ENCODE results near the gene RUNX3.
"Not testable (repeated sequence)": the region's sequence is repeated elsewhere in the genome, so short reads cannot be mapped to it uniquely, and the experiment has no call there.

The RUNX3 gene

GRCh38 chr1:24911651-24912155 is 18.4 kb downstream of the RUNX3 start:
- no peak for DNase-seq

- no peak for DNase-seq
These were observed 19.1 kb downstream of the RUNX3 start for GRCh38 chr1:24910751-24911650.

GRCh38 chr1:24910210-24910609 is 19.9 kb downstream of the RUNX3 start:
- no peak for DNase-seq

DNA sequence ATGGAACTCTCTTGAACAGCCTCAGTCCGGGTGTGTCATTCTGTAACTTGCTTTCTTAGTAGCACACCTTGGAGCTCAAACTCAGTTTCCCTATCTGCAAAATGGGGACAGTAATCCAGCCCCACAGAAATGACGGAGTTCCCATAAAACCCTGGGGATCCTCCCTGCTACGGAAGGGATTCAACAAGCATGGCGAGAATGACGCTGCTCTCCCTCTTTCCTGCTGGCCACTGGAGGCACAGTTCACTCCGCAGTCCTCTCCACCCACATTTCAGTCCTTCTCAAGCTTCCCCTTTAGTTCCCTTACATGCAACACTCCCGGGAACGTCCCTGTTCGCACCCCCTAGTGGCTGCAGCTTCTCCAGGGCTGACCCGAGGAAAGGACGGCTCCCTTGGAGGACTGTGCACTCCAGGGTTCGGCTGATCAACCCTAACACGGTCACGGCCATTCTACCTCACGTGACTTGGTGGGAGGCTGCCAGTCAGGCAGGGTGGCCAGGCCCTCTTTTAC is 20.6 kb downstream of the RUNX3 start:
- DNase-seq = no peak

GRCh38 chr1:24908591-24909259 is 21.4 kb downstream of the RUNX3 start:
- DNase-seq = no peak

DNA sequence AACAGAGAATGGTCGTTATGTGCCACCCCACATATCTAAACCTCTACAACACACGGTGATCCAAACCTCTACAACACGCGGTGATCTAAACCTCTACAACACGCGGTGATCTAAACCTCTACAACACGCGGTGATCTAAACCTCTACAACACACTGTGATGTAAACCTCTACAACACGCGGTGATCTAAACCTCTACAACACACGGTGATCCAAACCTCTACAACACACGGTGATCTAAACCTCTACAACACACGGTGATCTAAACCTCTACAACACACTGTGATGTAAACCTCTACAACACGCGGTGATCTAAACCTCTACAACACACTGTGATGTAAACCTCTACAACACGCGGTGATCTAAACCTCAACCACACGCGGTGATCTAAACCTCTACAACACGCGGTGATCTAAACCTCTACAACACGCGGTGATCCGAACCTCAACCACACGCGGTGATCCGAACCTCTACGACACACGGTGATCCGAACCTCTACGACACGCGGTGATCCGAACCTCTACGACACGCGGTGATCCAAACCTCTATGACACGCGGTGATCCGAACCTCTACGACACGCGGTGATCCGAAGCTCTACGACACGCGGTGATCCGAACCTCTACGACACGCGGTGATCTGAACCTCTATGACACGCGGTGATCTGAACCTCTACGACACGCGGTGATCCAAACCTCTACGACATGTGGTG is 22.3 kb downstream of the RUNX3 start:
- DNase-seq = not testable (repeated sequence)

DNA sequence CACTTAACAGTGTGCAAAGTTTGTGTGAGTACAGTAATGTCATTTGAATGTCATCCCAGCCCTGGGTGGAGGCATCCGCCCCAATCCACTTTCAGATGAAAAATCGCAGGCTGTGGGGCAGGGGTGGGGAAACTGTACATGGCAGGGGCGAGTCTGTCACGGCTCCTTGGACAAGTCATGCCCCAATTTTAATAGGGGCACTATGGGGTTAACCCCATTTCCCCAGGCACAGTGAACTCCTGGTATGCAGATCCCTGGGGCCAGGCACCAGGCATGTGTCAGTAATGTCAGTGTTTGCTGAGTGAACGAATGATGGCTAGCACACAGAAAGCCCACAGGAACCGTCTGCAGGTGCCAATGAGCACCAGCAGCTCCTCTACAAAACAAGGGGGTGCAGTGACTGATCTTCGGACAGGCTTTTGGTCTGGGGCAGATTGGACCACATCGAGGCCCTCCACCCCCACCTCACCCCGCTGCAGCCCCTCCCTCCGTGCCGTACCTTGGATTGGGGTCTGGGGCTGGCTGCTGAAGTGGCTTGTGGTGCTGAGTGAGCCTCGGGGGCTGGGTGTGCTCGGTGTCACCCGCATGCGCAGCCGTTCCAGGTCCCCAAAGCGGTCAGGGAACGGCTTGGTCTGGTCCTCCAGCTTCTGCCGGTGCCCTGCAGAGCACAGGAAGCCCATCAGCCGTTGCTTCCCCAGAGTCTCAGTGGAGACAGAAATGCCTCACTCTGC is 23.2 kb downstream of the RUNX3 start:
- DNase-seq = no peak

DNA sequence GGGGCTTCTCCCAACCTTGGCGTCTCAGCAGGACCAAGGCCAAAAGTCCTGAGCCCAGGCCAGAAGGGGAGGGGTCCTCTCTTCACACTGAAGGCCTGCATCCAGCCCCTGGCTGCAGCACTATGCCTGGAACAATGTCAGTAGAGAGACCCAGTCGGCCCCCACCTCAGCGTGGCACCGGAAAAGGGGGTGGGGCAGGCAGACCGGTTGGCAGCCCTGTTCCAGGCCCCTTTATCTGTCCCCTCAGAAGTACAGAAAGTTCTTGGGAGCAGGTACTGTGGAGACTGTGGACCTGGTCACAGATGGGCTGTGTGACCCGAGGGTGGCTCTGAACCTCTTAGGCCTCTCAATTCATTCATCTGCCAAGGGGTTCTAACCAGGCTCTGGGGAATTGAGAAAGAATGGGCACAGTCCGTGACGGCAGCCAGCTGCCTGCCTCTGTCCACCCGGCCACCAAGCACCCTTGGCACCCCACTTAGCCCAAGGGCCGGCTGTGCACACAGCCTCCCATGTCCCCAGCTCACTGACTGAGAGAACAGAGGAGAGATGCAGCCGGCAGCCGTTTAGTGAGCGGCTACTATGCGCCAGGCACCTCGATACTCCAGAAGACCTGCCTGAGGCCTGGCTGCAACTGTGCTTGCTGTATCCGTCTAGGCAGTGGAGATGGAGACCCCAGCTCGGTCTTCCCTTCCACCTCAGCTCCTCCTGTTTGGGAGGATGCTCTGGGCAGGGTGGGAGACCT is 23.9 kb downstream of the RUNX3 start:
- no peak for DNase-seq

- DNase-seq = no peak
These were observed 24.6 kb downstream of the RUNX3 start for GRCh38 chr1:24905355-24905978.

DNA sequence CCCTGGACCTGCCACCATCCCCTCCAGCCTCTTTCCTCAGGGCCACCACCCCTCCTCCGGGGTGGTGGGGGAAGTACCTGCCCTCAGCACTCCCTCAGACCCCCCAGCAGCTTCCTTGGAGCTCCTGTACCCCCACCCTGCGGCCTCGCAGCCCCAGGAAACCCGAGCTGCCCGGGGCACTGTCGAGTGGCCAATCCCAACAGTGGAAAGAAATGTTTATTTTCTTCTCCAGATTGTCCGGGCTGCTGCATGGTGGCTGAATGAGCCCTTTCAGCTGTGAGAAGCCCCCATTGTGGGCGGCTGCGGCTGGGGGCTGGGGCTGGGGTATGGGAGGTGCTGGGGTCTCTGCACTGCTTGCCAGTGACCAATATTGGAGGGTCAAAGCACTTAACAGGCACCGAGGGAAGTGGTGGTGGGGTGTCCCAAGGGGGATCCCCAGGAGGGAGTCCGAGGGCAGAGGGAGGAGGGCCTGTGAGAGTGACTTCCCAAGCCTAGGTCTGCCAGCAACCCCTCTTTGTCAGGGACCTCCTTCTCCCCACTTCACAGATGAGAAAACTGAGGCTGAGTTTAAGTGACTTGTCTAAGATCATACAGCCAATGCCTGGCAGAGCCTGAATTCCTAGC is 25.2 kb downstream of the RUNX3 start:
- no peak for DNase-seq

DNA sequence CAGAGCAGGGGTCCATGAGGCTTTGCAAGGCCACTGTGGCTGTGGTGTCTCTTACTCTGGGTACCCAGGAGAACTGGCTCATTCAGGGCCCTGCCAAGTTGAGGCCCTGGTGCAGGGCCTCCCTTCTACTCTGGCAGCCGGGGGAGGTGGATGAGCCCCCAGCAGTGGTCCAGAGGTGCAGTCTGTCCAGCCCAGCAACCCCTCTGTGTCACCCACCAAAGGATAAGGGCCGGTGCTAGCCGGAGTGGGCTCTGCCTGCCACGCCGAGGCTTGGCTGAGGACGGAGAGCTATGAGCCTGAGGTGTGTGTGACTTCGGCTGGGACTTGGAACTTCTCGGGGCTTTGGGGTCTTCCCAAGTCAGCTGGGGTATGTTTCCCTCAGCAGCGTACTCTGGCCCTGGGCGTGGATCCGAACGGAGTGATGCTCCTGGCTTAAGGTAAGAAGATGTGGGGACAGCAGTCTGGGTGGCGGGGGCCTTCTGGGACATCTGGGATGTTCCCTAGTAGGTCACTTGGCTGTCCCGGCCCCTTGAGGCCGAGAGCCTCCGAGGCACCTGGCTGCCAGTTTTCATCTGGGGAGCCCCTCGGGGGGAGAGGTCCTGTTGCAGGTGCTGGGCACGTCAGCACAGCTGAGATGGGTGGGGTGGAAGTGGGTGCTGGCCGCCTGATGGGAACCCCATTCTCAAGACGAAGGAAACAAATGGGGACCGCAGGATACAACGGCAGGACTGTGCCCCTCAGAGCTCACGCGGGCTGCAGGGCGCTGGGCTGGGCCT is 25.9 kb downstream of the RUNX3 start:
- DNase-seq = no peak

- DNase-seq = no peak
These were observed 26.5 kb downstream of the RUNX3 start for GRCh38 chr1:24903560-24903954.

GRCh38 chr1:24903011-24903461 is 27.0 kb downstream of the RUNX3 start:
- DNase-seq = no peak

- DNase-seq = no peak
These were observed 27.6 kb downstream of the RUNX3 start for GRCh38 chr1:24902471-24902891.

DNA sequence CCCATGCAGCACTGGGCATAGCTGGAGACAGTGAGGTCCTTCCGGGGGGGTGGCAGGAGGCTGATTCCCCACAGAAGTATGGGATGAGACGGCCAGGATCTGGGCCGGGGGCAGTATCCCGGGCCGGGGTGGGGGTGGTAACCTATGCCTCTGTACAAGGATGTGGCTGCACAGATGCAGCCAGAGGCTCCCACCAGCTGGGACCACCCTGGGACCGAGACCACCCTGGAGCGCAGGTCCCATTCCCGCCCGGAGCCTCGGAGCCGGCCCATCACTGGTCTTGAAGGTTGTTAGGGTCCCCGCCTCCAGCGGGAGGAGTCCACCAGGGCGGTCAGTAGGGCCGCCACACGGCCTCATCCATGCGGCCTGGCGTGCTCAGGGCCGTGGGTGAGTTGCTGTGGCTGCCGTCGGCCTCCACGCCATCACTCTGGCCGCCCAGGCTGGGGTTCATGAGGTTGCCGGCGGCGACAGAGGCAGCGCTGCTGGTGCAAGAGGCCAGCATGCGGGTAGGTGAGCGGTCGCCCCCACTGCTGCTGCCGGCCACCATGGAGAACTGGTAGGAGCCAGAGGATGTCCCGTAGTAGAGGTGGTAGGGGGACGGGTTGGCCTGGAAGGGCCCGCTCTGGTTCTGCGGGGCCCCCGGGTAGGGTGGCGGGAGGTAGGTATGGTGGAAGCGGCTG is 28.1 kb downstream of the RUNX3 start:
- DNase-seq = no peak

DNA sequence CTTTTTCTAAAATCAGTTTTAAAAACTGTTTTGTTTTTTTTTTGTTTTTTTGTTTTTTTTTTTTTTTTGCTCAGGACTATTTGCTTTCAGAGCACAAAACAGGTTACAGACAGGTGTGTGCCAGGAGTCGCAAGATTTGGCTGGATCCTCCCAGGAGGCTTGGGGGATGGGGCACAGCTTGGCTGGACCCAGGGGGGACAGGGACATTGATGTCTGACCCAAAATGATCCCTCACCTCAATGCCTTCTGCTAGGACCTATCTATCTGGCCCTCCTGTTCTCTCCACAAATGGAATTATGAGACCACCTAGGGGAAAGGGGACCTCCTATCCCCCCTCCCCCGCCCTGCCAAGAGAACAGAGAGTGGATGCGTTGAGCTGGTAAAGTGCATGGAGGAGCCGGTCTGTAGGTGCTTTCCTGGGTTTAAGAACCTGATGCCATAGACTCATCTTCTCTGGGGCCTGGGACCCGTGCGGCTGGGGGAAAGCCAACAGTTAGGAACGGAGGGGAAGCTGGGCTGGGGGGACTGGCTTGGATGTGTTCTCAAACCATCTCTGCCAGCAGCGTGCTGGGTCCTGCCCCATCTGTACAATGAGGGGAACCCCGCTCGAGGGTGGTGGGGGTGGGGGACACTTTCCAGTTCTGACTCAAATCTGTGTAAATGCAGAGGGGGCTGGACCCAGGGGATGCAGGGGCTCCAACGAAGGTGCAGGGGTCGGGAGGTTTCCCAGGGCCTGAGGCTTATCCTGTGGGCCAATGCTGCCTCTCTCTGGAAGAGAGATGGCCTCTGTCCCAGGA is 28.9 kb downstream of the RUNX3 start:
- DNase-seq = no peak

DNA sequence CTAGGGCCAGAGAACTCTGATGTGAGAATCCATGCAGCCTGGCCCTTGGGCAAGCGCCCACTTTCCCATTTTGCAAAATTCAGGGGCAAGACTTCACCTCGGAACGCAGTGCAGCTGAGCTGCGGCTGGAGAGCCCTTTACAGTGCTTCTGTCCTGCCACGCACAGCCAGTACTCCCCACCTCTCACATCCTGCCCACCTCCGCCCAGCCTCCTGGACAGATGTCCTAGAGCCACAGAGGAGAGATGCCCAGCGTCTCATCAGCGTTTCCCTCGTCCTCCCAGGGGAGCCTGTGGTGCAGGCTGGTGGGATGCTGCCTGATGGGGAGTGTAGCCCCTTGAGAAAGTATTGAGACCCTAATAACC is 29.6 kb downstream of the RUNX3 start:
- no peak for DNase-seq

All from GDM1 (cell line).